GM18868 (cell line): ENCODE results near the gene TDP1.
"Not testable (repeated sequence)": the region's sequence is repeated elsewhere in the genome, so short reads cannot be mapped to it uniquely, and the experiment has no call there.

ENCODE experiments used
- ATAC-seq: cut with Tn5 transposase; IDR thresholded peaks from one replicate; pipeline ENCODE4 v1.9.1; 2021; ENCODE audit warnings: mild to moderate bottlenecking, moderate library complexity; ENCODE audit not compliant: unreplicated experiment

The TDP1 gene

DNA sequence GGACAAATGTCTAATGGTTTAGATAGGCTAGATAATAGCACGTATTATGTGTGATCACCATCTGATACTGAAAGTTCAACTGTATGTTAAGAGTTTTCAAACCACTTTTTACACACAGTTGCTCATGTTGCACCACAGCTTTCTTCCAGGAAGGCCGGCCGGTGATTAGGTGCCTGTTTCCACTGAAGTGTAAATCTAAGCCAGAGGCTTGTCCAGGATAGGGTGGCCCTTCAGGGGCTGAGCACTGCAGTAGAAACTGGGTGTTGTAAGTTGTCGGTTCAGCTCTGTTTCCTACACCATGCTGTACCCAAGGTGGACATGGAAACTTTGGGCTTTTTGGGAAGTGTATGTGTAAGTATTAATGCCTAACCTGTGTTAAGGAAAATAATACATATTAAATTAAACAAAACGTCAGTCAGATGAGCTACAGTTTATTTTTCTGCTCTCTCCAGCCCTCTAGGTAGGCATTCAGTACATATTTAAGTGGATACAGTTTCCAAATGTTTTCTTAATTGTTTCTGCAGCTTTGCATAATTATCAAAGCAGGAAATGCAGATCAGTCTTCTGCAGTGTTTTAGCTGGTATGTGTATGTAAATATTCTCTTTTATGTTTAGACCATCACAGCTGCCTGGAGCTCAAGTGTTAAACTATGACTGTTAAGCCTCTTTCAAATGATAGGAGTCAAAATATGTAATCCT is 30.9 kb downstream of the TDP1 start:
- ATAC-seq: no peak

GRCh38 chr14:89987161-89987475 is 31.4 kb downstream of the TDP1 start:
- no peak for ATAC-seq

- no peak for ATAC-seq
Measured at GRCh38 chr14:89988787-89989186, 33.1 kb downstream of the TDP1 start.

DNA sequence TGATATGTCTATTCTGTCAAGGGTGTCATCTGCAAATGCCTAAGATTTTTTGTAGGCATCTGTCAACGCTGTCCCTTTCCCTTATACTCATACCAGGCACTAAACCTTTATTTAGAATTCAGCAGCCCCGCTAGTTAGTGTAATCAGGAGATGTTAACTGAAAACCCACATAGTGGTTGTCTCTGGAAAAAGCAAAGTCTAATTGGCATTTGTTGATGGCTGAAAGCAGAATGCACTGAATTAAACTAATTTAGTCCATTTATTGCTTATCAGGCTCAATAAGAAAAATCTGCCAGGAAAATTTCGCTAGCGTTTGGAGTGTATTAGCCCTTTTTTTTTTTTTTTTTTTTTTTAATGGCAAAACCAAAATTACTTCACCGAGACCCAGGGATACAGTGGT is 34.5 kb downstream of the TDP1 start:
- no peak for ATAC-seq

GRCh38 chr14:89990623-89991275 is 35.0 kb downstream of the TDP1 start:
- ATAC-seq: no peak

DNA sequence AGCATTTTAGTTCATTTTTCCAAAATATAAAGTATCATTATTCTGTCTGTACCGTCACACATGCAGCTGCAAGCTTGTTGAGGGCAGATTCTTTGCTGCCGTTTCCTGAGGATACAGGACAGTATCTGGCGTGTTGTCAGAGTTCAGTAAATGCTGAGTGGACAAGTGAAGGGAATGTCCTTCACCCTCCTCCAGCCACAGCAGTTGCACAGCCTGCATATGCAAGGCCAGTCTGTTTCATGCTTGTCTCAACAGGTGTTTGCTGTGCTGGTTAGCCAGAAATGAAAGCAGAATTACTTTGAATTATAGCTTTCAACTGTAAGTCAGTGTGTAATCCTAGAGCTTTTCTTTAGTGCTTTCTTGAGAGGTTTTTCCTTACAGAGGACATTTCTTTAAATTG is 36.5 kb downstream of the TDP1 start:
- ATAC-seq: no peak

GRCh38 chr14:89996963-89997362 is 41.2 kb downstream of the TDP1 start:
- no peak for ATAC-seq

- no peak for ATAC-seq
Measured at GRCh38 chr14:90000935-90001334, 45.2 kb downstream of the TDP1 start.

GRCh38 chr14:90003526-90004307 is 48.0 kb downstream of the TDP1 start:
- ATAC-seq: no peak

DNA sequence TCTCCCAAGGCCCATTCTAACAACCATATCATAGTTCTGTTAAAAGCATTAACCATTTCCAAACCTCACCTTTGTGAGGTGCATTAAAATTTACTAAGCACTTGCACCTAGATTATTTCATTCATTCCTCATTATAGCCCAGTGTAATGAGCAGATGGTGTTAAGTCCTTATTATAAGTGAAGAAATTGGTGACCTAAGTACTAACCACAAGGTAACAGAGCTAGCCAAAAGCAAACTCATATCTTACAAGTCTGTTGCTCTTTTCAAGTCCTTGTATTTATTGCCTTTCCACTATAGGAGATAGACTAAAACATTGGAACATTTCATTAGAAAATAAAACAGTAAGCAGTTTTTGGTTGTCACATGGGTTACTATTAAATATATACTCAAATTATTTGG is 49.7 kb downstream of the TDP1 start:
- no peak for ATAC-seq

- no peak for ATAC-seq
Measured at GRCh38 chr14:90005939-90006530, 50.3 kb downstream of the TDP1 start.

- ATAC-seq: no peak
Measured at GRCh38 chr14:90017371-90017770, 61.6 kb downstream of the TDP1 start.

DNA sequence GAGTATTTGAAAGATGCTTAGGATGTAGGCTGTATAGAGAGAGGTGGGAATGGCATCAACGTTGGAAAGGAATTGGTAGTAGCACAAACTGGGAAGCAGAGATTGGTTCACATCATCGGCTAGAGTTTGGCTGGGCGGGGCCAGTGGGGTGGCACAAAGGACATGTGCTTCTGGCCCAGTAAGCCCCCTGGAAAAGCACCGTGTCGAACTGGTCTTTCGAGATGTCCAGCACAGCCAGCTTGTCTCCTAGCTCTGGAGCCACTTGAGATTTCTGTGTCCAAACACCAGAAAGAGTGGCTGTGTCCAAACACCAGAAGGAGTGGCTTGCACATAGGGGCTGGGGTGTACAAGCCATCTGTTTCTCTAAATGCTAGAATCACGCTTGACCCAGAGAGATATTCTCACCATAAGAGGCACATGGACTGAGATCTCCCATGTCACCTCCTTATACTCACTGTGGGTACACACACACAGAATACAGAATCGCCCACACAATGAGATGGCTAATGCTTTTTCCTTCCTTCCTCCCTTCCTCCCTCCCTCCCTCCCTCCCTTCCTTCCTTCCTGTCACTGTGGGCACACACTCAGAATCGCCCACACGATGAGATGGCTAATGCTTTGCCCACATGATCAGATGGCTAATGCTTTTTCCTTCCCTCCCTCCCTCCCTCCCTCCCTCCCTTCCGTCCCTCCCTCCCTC is 64.2 kb downstream of the TDP1 start:
- no peak for ATAC-seq

GRCh38 chr14:90023176-90023896 is 67.6 kb downstream of the TDP1 start:
- ATAC-seq: no peak

- no peak for ATAC-seq
Measured at GRCh38 chr14:90024910-90025309, 69.2 kb downstream of the TDP1 start.

- not testable (repeated sequence) for ATAC-seq
Measured at GRCh38 chr14:90026608-90027007, 70.9 kb downstream of the TDP1 start.

GRCh38 chr14:90027842-90028241 is 72.1 kb downstream of the TDP1 start:
- no peak for ATAC-seq

GRCh38 chr14:90034156-90034555 is 78.4 kb downstream of the TDP1 start:
- peak; percentile 56 for ATAC-seq

- ATAC-seq: peak; percentile 55
Measured at GRCh38 chr14:90034835-90035525, 79.3 kb downstream of the TDP1 start.
